ENCODE results near the gene MICAL3. TPM values are rescaled to one million over a fixed set of nuclear protein-coding genes. Genes with fewer than 3 reads are reported as not detected.

Gene MICAL3
- total and polyA plus RNA-seq, 2 of the 8 experiments (the other 6 are each of a cell fraction or from before 2014, with no cell fraction given): 8.3 to 41.8 TPM

DNA sequence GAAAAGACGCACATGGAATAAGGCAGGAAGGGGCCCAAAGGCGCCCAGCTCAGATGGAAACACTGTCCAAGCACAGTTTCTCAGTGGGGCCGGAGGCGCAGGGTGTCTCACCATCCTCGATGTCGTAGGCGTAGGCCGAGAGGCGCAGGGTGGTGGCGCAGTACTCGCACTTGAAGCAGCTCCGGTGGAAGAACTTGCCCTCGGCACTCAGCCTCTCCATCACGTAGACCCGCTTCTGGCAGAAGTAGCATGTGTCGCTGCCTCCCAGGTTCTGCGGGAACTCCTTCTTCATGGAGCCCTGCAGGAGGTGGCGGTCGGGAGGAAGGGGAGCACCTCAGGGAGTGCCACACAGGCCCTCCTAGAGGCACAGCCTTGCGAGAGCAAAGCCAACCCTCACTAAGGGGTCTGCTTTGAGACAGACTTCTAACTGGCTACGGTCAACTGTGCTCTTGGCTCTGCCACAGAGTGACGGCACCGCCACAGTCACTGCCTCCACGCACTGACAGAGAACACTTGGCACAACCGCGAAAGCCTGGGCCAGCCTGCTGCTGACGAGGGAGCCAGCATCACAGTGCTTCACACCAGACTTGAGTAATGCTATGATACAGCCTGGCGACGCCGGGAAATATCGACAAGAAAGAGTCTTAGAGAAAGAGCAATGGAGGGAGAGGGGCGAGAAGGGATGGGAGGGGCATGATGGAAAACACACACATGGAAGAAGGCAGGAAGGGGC, 152.5 kb downstream of the MICAL3 start (continued):
- no peak for TF ChIP-seq NANOG (IDR thresholded peaks at IDR 0.05; ENCODE audit: insufficient read depth, low read depth, low read length, poor library complexity, severe bottlenecking)
- TF ChIP-seq, protein P1, sequence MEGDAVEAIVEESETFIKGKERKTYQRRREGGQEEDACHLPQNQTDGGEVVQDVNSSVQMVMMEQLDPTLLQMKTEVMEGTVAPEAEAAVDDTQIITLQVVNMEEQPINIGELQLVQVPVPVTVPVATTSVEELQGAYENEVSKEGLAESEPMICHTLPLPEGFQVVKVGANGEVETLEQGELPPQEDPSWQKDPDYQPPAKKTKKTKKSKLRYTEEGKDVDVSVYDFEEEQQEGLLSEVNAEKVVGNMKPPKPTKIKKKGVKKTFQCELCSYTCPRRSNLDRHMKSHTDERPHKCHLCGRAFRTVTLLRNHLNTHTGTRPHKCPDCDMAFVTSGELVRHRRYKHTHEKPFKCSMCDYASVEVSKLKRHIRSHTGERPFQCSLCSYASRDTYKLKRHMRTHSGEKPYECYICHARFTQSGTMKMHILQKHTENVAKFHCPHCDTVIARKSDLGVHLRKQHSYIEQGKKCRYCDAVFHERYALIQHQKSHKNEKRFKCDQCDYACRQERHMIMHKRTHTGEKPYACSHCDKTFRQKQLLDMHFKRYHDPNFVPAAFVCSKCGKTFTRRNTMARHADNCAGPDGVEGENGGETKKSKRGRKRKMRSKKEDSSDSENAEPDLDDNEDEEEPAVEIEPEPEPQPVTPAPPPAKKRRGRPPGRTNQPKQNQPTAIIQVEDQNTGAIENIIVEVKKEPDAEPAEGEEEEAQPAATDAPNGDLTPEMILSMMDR (IDR thresholded peaks at IDR 0.05; ENCODE audit: control extremely low read depth in 1 of 3, insufficient read depth in 1 of 3, low read depth in 1 of 3, low read length in 3 of 3): no peak
- no peak for TF ChIP-seq CHD1 (IDR thresholded peaks at IDR 0.05; ENCODE audit: low read depth, low read length)
- TF ChIP-seq NRF1 (IDR thresholded peaks at IDR 0.05; ENCODE audit: low read depth, low read length): no peak
- no peak for TF ChIP-seq CTBP2 (IDR thresholded peaks at IDR 0.05; ENCODE audit: borderline replicate concordance, insufficient read depth, insufficient read length, low read length)
- TF ChIP-seq MAFK (IDR thresholded peaks at IDR 0.05; ENCODE audit: low read depth, low read length): no peak
- no peak for TF ChIP-seq SIX5 (IDR thresholded peaks at IDR 0.05; ENCODE audit: low read depth, low read length)
